HL-60 (cell line): ENCODE results near the gene GAS6.

Experiments
- POLR2AphosphoS5 ChIP-seq: IDR thresholded peaks from 2 replicates; pipeline ENCODE4 v1.6.1; 2012; ENCODE audit warnings: low read depth
- SPI1 ChIP-seq: IDR thresholded peaks from 2 replicates; pipeline ENCODE4 v1.6.1; 2012; ENCODE audit warnings: low read depth, mild to moderate bottlenecking, borderline replicate concordance
- TF ChIP-seq, protein P1 (sequence below): IDR thresholded peaks from one replicate; pipeline ENCODE4 v1.5.1; 2011; ENCODE audit warnings: low read length, control low read depth, inconsistent platforms; ENCODE audit not compliant: insufficient read depth
- TF ChIP-seq, protein P2 (sequence below): IDR thresholded peaks from 2 replicates; pipeline ENCODE4 v1.6.1; 2012; ENCODE audit warnings: low read depth; ENCODE audit not compliant: insufficient replicate concordance

DNA sequence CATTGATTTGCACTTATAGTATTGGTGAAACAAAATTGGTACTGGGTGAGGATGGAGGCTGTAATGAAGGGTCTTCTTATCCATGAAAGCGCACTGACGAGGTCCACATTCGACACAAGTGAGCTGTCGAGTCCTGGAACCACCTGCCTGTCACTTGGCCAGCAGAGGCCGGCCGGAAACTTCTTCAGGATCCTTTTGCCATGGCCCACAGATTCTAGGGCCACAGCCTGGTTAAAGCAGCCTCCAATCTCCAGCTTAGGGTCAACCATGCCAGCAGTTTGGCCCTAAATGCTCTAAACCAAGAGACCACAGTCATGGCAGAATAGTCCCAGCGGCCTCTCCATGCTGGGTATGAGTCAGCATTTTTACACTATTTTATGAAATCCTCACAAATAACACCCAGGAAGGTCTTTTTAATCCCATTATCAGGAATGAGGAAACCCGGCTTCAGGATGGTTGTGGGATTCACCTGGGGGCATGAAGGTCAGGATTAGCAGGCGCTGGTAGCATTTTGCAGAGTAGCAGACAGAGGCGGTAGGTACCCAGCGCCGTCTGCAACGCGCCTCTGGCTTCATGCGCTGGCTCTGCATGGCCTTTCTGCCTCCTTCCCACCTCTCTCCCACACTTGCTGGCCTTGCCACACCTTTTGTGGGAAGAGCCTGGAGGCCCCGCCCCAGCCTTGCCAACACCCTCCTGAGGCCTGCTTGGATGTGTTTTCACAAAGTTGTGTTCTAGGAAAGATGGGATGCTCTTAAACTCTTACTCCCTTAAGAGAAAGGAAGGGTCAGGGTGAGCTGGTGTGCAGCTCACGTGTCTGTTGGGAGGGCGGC is 15.2 kb downstream of the GAS6 start:
- TF ChIP-seq, protein P1, sequence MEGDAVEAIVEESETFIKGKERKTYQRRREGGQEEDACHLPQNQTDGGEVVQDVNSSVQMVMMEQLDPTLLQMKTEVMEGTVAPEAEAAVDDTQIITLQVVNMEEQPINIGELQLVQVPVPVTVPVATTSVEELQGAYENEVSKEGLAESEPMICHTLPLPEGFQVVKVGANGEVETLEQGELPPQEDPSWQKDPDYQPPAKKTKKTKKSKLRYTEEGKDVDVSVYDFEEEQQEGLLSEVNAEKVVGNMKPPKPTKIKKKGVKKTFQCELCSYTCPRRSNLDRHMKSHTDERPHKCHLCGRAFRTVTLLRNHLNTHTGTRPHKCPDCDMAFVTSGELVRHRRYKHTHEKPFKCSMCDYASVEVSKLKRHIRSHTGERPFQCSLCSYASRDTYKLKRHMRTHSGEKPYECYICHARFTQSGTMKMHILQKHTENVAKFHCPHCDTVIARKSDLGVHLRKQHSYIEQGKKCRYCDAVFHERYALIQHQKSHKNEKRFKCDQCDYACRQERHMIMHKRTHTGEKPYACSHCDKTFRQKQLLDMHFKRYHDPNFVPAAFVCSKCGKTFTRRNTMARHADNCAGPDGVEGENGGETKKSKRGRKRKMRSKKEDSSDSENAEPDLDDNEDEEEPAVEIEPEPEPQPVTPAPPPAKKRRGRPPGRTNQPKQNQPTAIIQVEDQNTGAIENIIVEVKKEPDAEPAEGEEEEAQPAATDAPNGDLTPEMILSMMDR, result no peak
- TF ChIP-seq POLR2AphosphoS5 (no peak), SPI1 (no peak)
- TF ChIP-seq, protein P2, sequence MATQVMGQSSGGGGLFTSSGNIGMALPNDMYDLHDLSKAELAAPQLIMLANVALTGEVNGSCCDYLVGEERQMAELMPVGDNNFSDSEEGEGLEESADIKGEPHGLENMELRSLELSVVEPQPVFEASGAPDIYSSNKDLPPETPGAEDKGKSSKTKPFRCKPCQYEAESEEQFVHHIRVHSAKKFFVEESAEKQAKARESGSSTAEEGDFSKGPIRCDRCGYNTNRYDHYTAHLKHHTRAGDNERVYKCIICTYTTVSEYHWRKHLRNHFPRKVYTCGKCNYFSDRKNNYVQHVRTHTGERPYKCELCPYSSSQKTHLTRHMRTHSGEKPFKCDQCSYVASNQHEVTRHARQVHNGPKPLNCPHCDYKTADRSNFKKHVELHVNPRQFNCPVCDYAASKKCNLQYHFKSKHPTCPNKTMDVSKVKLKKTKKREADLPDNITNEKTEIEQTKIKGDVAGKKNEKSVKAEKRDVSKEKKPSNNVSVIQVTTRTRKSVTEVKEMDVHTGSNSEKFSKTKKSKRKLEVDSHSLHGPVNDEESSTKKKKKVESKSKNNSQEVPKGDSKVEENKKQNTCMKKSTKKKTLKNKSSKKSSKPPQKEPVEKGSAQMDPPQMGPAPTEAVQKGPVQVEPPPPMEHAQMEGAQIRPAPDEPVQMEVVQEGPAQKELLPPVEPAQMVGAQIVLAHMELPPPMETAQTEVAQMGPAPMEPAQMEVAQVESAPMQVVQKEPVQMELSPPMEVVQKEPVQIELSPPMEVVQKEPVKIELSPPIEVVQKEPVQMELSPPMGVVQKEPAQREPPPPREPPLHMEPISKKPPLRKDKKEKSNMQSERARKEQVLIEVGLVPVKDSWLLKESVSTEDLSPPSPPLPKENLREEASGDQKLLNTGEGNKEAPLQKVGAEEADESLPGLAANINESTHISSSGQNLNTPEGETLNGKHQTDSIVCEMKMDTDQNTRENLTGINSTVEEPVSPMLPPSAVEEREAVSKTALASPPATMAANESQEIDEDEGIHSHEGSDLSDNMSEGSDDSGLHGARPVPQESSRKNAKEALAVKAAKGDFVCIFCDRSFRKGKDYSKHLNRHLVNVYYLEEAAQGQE, result no peak
